Loucy (cell line): ENCODE results near the gene GPSM3.
A peak's percentile ranks its signal among the peaks of the same experiment; 100 is the strongest.

Experiments used
- EZH2phosphoT487 ChIP-seq: fragments of 200-600 bp; IDR thresholded peaks from 2 replicates; pipeline ENCODE4 v1.6.1; 2018; ENCODE audit warnings: antibody characterized with exemption, mild to moderate bottlenecking, moderate library complexity, borderline replicate concordance
- TF ChIP-seq, protein P1 (sequence below): fragments of 200-600 bp; sonication (generic); conservative IDR thresholded peaks from 2 replicates; pipeline ENCODE4 v1.5.1; 2014; ENCODE audit warnings: mild to moderate bottlenecking, antibody characterized with exemption, low read length

DNA sequence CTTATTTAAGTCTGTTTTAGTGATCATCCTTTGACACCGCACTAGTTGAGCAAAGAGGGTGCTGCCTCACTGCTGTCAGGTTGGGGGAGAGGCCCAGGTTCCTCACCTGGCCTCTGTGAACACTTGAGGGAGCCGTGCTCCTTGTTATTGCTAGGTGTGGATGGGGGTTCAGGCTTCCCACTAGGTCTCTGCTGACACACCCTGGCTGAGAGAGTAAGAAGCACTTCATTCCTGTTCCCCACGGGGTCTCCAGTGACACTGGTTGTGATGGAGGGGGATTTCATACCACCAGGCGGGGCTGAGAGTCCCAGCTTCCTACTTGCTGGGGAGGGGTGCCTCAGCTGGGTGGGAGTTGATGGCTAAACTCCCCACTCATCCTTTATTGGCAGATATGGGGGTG is 42.5 kb upstream of the GPSM3 start:
- TF ChIP-seq, protein P1, sequence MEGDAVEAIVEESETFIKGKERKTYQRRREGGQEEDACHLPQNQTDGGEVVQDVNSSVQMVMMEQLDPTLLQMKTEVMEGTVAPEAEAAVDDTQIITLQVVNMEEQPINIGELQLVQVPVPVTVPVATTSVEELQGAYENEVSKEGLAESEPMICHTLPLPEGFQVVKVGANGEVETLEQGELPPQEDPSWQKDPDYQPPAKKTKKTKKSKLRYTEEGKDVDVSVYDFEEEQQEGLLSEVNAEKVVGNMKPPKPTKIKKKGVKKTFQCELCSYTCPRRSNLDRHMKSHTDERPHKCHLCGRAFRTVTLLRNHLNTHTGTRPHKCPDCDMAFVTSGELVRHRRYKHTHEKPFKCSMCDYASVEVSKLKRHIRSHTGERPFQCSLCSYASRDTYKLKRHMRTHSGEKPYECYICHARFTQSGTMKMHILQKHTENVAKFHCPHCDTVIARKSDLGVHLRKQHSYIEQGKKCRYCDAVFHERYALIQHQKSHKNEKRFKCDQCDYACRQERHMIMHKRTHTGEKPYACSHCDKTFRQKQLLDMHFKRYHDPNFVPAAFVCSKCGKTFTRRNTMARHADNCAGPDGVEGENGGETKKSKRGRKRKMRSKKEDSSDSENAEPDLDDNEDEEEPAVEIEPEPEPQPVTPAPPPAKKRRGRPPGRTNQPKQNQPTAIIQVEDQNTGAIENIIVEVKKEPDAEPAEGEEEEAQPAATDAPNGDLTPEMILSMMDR: peak; percentile 57
- no peak for TF ChIP-seq EZH2phosphoT487
